ELF-1 (cell line): ENCODE data around the gene DARS1.
"Not testable (repeated sequence)": the region's sequence is repeated elsewhere in the genome, so short reads cannot be mapped to it uniquely, and the experiment has no call there.

ENCODE experiments used
- DNase-seq: peaks from one replicate; pipeline ENCODE4 v3.0.0-alpha.2; 2016; ENCODE audit warnings: low read depth, low spot score

DARS1 gene

GRCh38 chr2:135984199-135985017 lies 1.0 kb downstream of the DARS1 start:
- no peak for DNase-seq

DNA sequence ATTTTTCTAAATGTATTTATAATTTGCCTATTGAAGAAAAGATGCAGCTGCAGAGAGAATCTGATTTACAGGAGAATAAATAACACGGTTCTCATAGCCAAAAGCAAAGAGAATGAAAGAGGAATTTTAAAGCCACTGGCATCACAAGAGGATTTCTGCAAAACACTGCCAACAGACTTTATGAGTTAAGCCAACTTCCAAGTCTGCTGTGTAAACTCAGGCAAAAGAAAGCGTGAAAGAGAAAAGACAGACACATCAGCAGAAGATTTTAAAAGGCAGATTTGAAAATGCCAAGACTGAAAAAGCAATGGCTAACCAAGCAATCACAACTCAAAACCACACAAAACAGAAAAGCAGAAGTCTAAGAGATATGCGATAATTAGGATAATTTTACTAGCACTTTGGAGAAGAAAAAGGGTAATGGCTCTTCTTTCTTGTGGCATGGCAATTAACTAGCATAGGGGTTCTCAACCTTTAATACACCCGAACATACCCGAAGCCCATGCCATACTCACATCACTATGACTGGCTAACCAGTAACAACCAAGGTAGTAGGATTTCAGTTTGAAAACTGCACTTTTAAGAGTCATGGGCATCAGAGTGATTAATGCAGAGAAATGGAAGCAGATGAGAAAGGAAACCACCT lies 4.9 kb downstream of the DARS1 start:
- DNase-seq: no peak

- no peak for DNase-seq
Measured at GRCh38 chr2:135975702-135976101, 9.7 kb downstream of the DARS1 start.

- DNase-seq: no peak
Measured at GRCh38 chr2:135974036-135974435, 11.4 kb downstream of the DARS1 start.

DNA sequence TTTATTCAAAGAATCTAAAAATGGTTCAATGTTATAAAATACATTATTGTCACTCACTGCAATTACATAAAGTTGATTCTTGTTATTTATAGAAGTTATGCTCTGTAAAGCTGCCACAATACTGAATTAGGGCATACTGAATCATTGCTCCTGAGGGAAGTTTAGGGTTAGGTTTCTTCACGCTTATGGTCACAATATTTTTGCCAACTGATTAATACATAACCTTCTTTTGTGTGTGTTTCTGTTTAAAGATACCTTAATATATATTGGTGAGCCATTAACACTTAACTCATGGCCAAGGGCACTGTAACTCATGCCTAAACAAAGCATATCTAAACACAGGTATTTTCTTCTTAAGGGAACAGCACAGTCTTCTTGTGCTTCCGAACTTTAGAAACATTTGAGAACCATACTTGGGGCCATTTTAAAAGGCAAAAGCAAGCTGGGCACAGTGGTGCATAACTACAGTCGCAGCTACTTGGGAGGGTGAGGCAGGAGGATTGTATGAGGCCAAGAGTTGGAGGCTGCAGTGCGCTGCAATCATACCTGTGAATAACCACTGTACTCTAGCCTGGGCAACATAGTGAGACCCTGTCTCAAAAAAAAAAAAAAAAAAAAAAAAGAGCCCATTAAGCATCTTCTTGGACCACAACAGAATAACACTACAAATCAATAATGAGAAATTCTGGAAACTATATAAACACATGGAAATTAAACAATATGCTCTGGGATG lies 15.6 kb downstream of the DARS1 start:
- no peak for DNase-seq

DNA sequence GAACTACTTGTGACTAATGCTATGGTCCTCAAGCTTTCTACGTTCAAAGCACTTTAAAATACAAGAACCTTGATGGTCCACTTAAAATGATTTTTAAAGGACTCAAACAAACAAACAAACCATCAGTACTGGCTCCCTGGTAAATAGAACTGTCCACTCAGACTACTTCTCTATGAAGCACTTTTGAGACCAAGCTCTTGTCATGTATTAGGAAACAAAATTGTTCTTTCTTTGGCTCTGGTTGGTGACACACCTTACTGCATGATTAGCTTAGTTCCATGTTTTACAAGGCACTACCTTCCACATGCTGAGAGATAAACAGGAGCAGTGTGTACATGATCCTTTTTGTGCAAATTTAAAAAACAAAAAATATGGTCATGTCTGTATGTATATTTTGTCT lies 19.7 kb downstream of the DARS1 start:
- DNase-seq: no peak

DNA sequence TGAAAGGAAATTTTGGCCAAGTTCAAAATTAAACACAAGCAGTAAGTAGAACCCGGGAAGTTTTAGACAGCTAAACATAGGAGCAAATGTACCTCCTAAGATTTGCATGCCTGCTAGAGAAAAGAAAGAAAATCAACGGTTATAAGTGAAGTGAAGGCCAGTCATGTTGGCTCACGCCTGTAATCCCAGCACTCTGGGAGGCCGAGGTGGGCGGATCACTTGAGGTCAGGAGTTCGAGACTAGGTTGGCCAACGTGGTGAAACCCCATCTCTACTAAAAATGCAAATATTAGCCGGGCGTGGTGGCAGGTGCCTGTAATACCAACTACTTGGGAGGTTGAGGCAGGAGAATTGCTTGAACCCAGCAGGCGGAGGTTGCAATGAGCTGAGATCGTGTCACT lies 21.0 kb downstream of the DARS1 start:
- not testable (repeated sequence) for DNase-seq

DNA sequence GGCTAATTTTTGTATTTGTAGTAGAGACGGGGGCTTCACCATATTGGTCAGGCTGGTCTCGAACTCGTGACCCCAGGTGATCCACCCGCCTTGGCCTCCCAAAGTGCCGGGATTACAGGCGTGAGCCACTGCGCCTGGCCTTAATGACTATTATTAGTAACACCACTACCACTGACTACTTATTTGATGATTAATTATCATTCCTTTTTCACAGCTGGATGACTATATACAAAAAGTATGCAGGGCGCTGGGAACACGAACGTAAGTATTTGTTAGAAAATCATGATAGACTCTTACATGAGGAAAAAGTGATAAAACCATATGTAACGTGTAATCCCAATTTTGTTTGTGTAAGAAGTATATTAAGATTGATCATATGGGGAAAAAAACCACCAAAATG lies 21.6 kb downstream of the DARS1 start:
- no peak for DNase-seq

DNA sequence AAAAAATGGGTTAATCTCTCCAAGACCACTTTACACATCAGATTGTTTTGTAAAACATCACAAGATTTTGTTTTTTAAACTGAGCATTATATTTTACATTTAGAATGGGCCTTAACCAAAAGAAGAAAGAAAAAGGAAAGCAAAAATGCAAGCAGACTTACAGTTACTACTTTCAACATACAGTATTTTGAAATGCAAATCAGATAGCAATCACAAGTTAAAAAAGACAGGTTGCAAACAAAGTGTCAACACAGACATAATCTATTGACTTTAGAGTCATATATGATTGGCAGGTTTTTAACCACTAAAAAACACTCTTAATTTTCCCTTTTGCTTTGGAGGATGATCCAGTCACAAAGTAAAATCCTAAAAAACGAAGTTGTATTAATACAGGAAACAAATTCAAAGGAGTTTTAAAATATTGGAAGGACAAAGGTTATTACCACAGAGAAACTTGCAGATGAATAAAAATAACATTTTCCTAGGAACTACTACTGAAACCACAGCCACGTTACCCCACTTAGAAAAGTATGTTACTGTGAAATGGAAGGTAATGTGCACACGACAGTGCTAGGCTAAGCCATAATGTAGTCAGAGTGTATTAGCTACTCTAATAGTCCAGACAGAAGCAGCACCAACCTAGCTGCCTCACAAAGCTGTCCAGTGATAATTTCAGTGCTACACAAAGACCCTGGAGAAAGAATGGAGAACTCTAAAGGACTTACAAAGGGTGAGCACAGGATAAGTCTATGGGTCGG lies 22.9 kb downstream of the DARS1 start:
- no peak for DNase-seq

DNA sequence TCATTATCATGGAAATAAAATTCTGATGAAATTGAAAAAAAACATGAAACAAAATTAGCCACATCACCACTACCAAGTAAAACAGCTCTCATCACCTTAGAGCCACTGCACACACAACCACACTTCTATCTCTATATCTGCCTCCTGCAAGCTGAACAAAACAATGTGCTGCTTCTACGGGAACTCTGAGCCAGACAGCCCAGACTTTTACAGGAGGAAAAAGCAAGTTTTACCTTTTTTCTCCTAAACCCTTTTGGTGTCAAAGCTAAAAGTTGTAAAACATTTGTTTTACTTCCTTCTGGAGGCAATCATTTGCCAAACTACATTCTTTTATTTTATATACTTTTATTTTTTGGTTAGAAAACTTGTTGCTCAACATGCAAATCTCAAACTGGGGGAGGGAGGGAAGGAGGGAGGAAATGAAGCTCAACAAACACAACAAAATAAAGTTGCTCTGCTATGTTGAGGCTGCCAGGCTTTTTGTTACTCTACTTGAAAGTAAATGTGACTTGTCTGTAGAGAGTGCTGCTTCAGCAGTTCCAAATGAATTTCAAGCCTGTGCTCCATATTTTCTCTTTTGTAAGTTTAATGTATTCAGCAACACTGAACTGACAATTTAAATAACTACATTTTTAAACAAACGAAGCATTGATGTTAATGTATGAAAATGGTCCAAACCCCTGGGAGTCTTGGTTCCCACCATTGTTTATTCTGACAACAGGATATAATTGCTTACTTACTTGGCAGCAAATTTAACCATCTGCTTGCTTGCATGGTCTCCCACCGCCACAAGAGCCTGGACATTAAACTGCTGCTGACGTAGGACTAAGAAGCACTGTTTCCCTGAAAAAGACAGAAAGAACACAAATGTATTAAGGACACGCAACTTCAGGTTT lies 24.5 kb downstream of the DARS1 start:
- DNase-seq: no peak

- no peak for DNase-seq
Measured at GRCh38 chr2:135960150-135960549, 25.3 kb downstream of the DARS1 start.

GRCh38 chr2:135958927-135959326 lies 26.5 kb downstream of the DARS1 start:
- DNase-seq: not testable (repeated sequence)

- DNase-seq: no peak
Measured at GRCh38 chr2:135954020-135954601, 31.3 kb downstream of the DARS1 start.

- no peak for DNase-seq
Measured at GRCh38 chr2:135952891-135953290, 32.5 kb downstream of the DARS1 start.

DNA sequence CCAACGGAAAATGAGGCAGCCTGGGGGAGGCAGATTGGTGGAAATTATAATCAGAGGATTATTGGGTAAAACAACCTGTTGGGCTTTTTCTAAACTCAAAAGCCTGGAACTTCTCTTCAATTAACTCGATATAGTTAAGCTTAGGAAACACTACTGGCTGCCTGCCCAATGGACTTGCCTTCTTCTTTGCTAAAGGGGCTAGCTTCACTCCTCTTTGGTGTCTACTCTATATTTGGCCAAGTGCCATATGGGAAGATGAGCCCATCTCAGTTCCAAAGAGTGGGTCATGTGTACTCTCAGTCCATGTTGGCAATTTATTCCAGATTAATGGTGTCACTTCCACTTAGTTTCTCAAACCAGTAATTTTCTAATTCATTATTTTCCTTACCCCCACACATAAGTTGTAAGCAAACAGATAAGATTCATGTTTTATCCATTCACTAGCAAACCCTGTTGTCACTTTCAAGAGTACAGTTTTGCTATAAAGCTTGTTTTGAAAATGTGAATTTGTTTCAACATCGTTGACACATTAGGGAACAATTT lies 34.3 kb downstream of the DARS1 start:
- DNase-seq: no peak

GRCh38 chr2:135949451-135950234 lies 35.8 kb downstream of the DARS1 start:
- DNase-seq: no peak

GRCh38 chr2:135948642-135949355 lies 36.6 kb downstream of the DARS1 start:
- DNase-seq: no peak

GRCh38 chr2:135948141-135948540 lies 37.3 kb downstream of the DARS1 start:
- DNase-seq: no peak

GRCh38 chr2:135947483-135947882 lies 37.9 kb downstream of the DARS1 start:
- DNase-seq: no peak
